Measurements from ENCODE around the gene CX3CL1.

- TF ChIP-seq CTCF (optimal IDR thresholded peaks at IDR 0.05 in 1 of 3, IDR thresholded peaks at IDR 0.05 in 1 of 3, conservative IDR thresholded peaks at IDR 0.05 in 1 of 3; ENCODE audit: extremely low read depth in 1 of 3, insufficient read depth in 2 of 3, low read length in 3 of 3): no peak
- no peak for TF ChIP-seq EZH2 (IDR thresholded peaks at IDR 0.05; ENCODE audit: low read length)
Observed at GRCh38 chr16:57349212-57350031, 22.9 kb upstream of the CX3CL1 start.

All from keratinocyte (primary cell).